ENCODE measurements around the gene SYT2. TPM values are rescaled to one million over a fixed set of nuclear protein-coding genes. Genes with fewer than 3 reads are reported as not detected.

SYT2 gene
- total and polyA plus RNA-seq, 10 of the 15 experiments (the other 5 are each of a cell fraction or from before 2014, with no cell fraction given), result not detected

GRCh38 chr1:202677433-202677832 is 32.8 kb downstream of the SYT2 start:
- no TSS peak for BruUV-seq (replicated peaks)
- Histone ChIP-seq H3K4me2 (ENCODE audit: control insufficient read depth, insufficient read depth) (no peak overlapping the region), H3K27ac (ENCODE audit: control insufficient read depth, insufficient read depth) (no peak overlapping the region), H3K27me3 (replicated peaks in 1 of 2; ENCODE audit: control insufficient read depth in 2 of 2, insufficient read depth in 2 of 2, low read length in 1 of 2) (peaks cover 0 to 4% of the 10 kb centered on the region in 2 experiments; a peak in 2 of 4 replicates), H4K20me1 (ENCODE audit: control insufficient read depth, insufficient read depth) (no peaks in the 10 kb centered on the region; the same call in 1 of the 2 replicates), H3K79me2 (ENCODE audit: control insufficient read depth, insufficient read depth, low read length) (no peaks in the 10 kb centered on the region), H3K4me3 (no peak overlapping the region), H3K9me3 (replicated peaks; ENCODE audit: control insufficient read depth, insufficient read depth, low read length) (peaks cover 3% of the 10 kb centered on the region; the same call in 1 of the 3 replicates), H3K36me3 (ENCODE audit: control insufficient read depth in 2 of 2, insufficient read depth in 2 of 2, low read length in 1 of 2) (no peaks in the 10 kb centered on the region), H3K4me1 (ENCODE audit: control insufficient read depth, insufficient read depth, low read length) (no peaks in the 10 kb centered on the region), H2AFZ (ENCODE audit: control insufficient read depth, low read depth, low read length) (no peak overlapping the region), H3K9ac (ENCODE audit: control insufficient read depth, insufficient read depth, low read length) (no peak overlapping the region)
- CTCF ChIA-PET, result interaction anchor here (1.7 kb wide), 1 partner anchor 29 kb away, joined by 3 read pairs; no protein-coding TSS in a partner anchor
- POLR2A ChIA-PET, result no interaction called here
- FAIRE-seq (no peak), ATAC-seq (no peak), DNase-seq (ENCODE audit: low read depth, low spot score) (no peak)
- in situ Hi-C loops (cut with MboI) (no loop called here), intact Hi-C loops (cut with micrococcal nuclease; ENCODE audit: unreplicated experiment) (no loop called here)
- TF ChIP-seq HDGF (IDR thresholded peaks at IDR 0.05) (no peak), TCF3 (IDR thresholded peaks at IDR 0.05; ENCODE audit: borderline replicate concordance, insufficient read depth, low read depth, low read length) (no peak), E2F8 (IDR thresholded peaks at IDR 0.05; ENCODE audit: low read depth, partially characterized antibody) (no peak), NFYA (IDR thresholded peaks at IDR 0.05; ENCODE audit: borderline replicate concordance, low read depth, low read length) (no peak), SMC3 (IDR thresholded peaks at IDR 0.05; ENCODE audit: borderline replicate concordance, low read length) (no peak), EP300 (IDR thresholded peaks at IDR 0.05; ENCODE audit: borderline replicate concordance in 1 of 2, control insufficient read depth in 1 of 2, low read depth in 2 of 2, low read length in 2 of 2) (no peak)
- 24% methylated on average over 2 of the region's 2 CpGs for WGBS (ENCODE audit: insufficient coverage, insufficient replicate concordance, low lambda C conversion rate, missing lambda C conversion rate)
- RAD21 ChIA-PET (ENCODE audit: unreplicated experiment), result interaction anchor here (0.7 kb wide), 1 partner anchor 678 kb away, joined by 4 read pairs; no protein-coding TSS in a partner anchor
- SMC1A ChIA-PET (ENCODE audit: uncharacterized antibody, unreplicated experiment), result interaction anchor here (0.9 kb wide), 1 partner anchor 17 kb away, joined by 3 read pairs; no protein-coding TSS in a partner anchor
